Loucy (cell line): ENCODE results near the gene SLC34A3.

Experiments
- EZH2phosphoT487 ChIP-seq: fragments of 200-600 bp; IDR thresholded peaks from 2 replicates; pipeline ENCODE4 v1.6.1; 2018; ENCODE audit warnings: antibody characterized with exemption, mild to moderate bottlenecking, moderate library complexity, borderline replicate concordance
- TF ChIP-seq, protein P1 (sequence below): fragments of 200-600 bp; sonication (generic); conservative IDR thresholded peaks from 2 replicates; pipeline ENCODE4 v1.5.1; 2014; ENCODE audit warnings: mild to moderate bottlenecking, antibody characterized with exemption, low read length

DNA sequence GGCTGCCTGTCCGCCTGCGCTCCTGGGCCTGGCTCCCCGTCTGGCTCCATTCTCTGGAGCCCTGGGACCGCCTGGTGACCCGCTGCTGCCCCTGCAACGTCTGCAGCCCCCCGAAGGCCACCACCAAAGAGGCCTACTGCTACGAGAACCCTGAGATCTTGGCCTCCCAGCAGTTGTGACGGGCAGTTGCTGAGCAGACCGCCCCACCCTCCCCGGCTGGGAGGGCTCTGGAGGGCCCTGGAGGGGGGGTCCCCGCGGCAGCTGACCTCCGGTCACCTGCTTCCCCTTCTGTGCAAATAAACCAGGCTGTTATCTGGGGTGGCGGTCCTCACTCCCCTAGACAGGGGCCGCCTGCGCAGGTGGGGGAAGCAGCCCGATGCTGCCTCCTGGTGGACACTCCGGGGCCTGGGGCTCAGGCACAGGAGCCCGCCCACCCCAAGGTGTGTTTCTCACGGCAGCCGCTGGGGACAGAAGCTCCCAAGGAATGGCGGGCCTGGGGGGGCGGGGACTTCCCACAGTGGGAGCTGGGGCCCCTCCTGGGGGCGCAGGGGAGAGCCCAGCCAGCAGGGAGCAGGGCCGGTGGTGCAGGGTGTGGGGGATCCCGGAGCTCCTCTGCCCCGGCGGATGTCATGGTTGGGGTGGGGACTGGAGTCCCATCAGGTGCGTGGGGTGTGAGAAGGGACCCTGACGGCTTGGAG is 5.7 kb downstream of the SLC34A3 start:
- TF ChIP-seq, protein P1, sequence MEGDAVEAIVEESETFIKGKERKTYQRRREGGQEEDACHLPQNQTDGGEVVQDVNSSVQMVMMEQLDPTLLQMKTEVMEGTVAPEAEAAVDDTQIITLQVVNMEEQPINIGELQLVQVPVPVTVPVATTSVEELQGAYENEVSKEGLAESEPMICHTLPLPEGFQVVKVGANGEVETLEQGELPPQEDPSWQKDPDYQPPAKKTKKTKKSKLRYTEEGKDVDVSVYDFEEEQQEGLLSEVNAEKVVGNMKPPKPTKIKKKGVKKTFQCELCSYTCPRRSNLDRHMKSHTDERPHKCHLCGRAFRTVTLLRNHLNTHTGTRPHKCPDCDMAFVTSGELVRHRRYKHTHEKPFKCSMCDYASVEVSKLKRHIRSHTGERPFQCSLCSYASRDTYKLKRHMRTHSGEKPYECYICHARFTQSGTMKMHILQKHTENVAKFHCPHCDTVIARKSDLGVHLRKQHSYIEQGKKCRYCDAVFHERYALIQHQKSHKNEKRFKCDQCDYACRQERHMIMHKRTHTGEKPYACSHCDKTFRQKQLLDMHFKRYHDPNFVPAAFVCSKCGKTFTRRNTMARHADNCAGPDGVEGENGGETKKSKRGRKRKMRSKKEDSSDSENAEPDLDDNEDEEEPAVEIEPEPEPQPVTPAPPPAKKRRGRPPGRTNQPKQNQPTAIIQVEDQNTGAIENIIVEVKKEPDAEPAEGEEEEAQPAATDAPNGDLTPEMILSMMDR, result peak; percentile 96
- no peak for TF ChIP-seq EZH2phosphoT487
